HG03520 (cell line): ENCODE results near the gene TBC1D5.
"Not testable (repeated sequence)": the region's sequence is repeated elsewhere in the genome, so short reads cannot be mapped to it uniquely, and the experiment has no call there.

Source experiments
- ATAC-seq: cut with Tn5 transposase; IDR thresholded peaks from one replicate; pipeline ENCODE4 v1.9.1; 2021; ENCODE audit warnings: mild to moderate bottlenecking, moderate library complexity; ENCODE audit not compliant: unreplicated experiment

TBC1D5 gene

GRCh38 chr3:17369973-17370372 is 372.5 kb downstream of the TBC1D5 start:
- no peak for ATAC-seq

- no peak for ATAC-seq
Observed at GRCh38 chr3:17367171-17367570, 375.3 kb downstream of the TBC1D5 start.

GRCh38 chr3:17360991-17361390 is 381.4 kb downstream of the TBC1D5 start:
- ATAC-seq: no peak

- no peak for ATAC-seq
Observed at GRCh38 chr3:17359911-17360310, 382.5 kb downstream of the TBC1D5 start.

- no peak for ATAC-seq
Observed at GRCh38 chr3:17357035-17357710, 385.3 kb downstream of the TBC1D5 start.

GRCh38 chr3:17356585-17356984 is 385.8 kb downstream of the TBC1D5 start:
- ATAC-seq: no peak

GRCh38 chr3:17355591-17355990 is 386.8 kb downstream of the TBC1D5 start:
- ATAC-seq: no peak

- ATAC-seq: no peak
Observed at GRCh38 chr3:17354341-17354740, 388.1 kb downstream of the TBC1D5 start.

- no peak for ATAC-seq
Observed at GRCh38 chr3:17352620-17353019, 389.8 kb downstream of the TBC1D5 start.

GRCh38 chr3:17351193-17351592 is 391.2 kb downstream of the TBC1D5 start:
- not testable (repeated sequence) for ATAC-seq

- no peak for ATAC-seq
Observed at GRCh38 chr3:17349093-17349492, 393.3 kb downstream of the TBC1D5 start.

GRCh38 chr3:17342119-17342518 is 400.3 kb downstream of the TBC1D5 start:
- ATAC-seq: no peak

- ATAC-seq: no peak
Observed at GRCh38 chr3:17340693-17341092, 401.7 kb downstream of the TBC1D5 start.

GRCh38 chr3:17340261-17340660 is 402.2 kb downstream of the TBC1D5 start:
- ATAC-seq: no peak

- no peak for ATAC-seq
Observed at GRCh38 chr3:17339132-17339575, 403.3 kb downstream of the TBC1D5 start.

- no peak for ATAC-seq
Observed at GRCh38 chr3:17336291-17336690, 406.1 kb downstream of the TBC1D5 start.

GRCh38 chr3:17333893-17334292 is 408.5 kb downstream of the TBC1D5 start:
- no peak for ATAC-seq

- no peak for ATAC-seq
Observed at GRCh38 chr3:17333446-17333845, 409.0 kb downstream of the TBC1D5 start.

- ATAC-seq: no peak
Observed at GRCh38 chr3:17330660-17331059, 411.8 kb downstream of the TBC1D5 start.

- ATAC-seq: no peak
Observed at GRCh38 chr3:17329927-17330326, 412.5 kb downstream of the TBC1D5 start.

- no peak for ATAC-seq
Observed at GRCh38 chr3:17322106-17322793, 420.2 kb downstream of the TBC1D5 start.

- ATAC-seq: no peak
Observed at GRCh38 chr3:17320266-17320665, 422.2 kb downstream of the TBC1D5 start.

- ATAC-seq: no peak
Observed at GRCh38 chr3:17315897-17316296, 426.5 kb downstream of the TBC1D5 start.
